CD4-positive, alpha-beta T cell treated with Interleukin-17A for 1 hour (primary cell): ENCODE data around the gene SQSTM1.

Experiments used
- DNase-seq: peaks from one replicate; pipeline ENCODE4 v3.0.0-alpha.2; 2020

Gene SQSTM1

GRCh38 chr5:179806250-179807048 is 14.3 kb upstream of the SQSTM1 start, which contains the start of gene MGAT4B:
Gene MGAT4B, minus strand, starts transcription at chr5:179806866. Its CDS starts 283 bp downstream, at chr5:179806583.
- peak; percentile 68 for DNase-seq

GRCh38 chr5:179812135-179812825 is 8.4 kb upstream of the SQSTM1 start:
- DNase-seq = no peak

- DNase-seq = no peak
These were observed 7.6 kb upstream of the SQSTM1 start for GRCh38 chr5:179812997-179813607.

- DNase-seq = no peak
These were observed 6.6 kb upstream of the SQSTM1 start for GRCh38 chr5:179814090-179814489.

- no peak for DNase-seq
These were observed 5.0 kb upstream of the SQSTM1 start for GRCh38 chr5:179815491-179816249.

- no peak for DNase-seq
These were observed 4.3 kb upstream of the SQSTM1 start for GRCh38 chr5:179816401-179816795.

GRCh38 chr5:179816796-179817469 is 3.8 kb upstream of the SQSTM1 start:
- peak; percentile 17 for DNase-seq

GRCh38 chr5:179817470-179817840 is 3.2 kb upstream of the SQSTM1 start:
- no peak for DNase-seq

GRCh38 chr5:179817890-179818745 is 2.6 kb upstream of the SQSTM1 start:
- DNase-seq = no peak

- peak; percentile 94 for DNase-seq
These were observed 1.9 kb upstream of the SQSTM1 start for GRCh38 chr5:179818746-179819295.

- peak; percentile 45 for DNase-seq
These were observed 1.2 kb upstream of the SQSTM1 start for GRCh38 chr5:179819296-179820126.

GRCh38 chr5:179820127-179820482 is 600 bp upstream of the SQSTM1 start:
- no peak for DNase-seq

GRCh38 chr5:179821298-179822058 is 773 bp downstream of the SQSTM1 start:
- peak; percentile 93 for DNase-seq

GRCh38 chr5:179822059-179822432 is 1.3 kb downstream of the SQSTM1 start:
- DNase-seq = no peak

GRCh38 chr5:179822444-179822990 is 1.8 kb downstream of the SQSTM1 start:
- DNase-seq = no peak

GRCh38 chr5:179823937-179824744 is 3.4 kb downstream of the SQSTM1 start:
- peak; percentile 14 for DNase-seq

- no peak for DNase-seq
These were observed 4.0 kb downstream of the SQSTM1 start for GRCh38 chr5:179824745-179825112.

GRCh38 chr5:179825655-179826182 is 5.0 kb downstream of the SQSTM1 start:
- peak; percentile 16 for DNase-seq
